Body of pancreas (tissue), 4 donors: ENCODE results near the gene TESK2.

Source experiments
- CTCF ChIP-seq, 7 experiments: fragments of 450-650 bp in 4 of 7; fragments of 200-600 bp in 3 of 7; sonication (generic) in 3 of 7; IDR thresholded peaks; one replicate each; pipeline ENCODE4 v1.5.1; 2016 to 2019; ENCODE audit warnings: antibody characterized with exemption in 7 of 7
- POLR2A ChIP-seq, 3 donors: fragments of 450-650 bp; IDR thresholded peaks; one replicate each; pipeline ENCODE4 v1.6.1; 2016; ENCODE audit warnings: antibody characterized with exemption in 3 of 3, mild to moderate bottlenecking in 2 of 3

GRCh38 chr1:45386219-45386618 is 104.7 kb downstream of the TESK2 start:
- TF ChIP-seq POLR2A (IDR thresholded peaks at IDR 0.05) = no peak
- TF ChIP-seq CTCF (IDR thresholded peaks at IDR 0.05) = no peak
